Lung microvascular endothelial cell (primary cell): Measurements from ENCODE around the gene EFEMP1. TPM values are rescaled to one million over a fixed set of nuclear protein-coding genes. Genes with fewer than 3 reads are reported as not detected.

Source experiments
- DNase-seq, 2 donors: peaks; one replicate each; pipeline versions ENCODE4 v3.0.0 to v3.0.0-alpha.2; 2010; ENCODE audit warnings: low read depth in 2 of 2
- total RNA-seq: library from RNA; depleted of rRNA; stranded (reverse); fragments of >200 nt; gene quantifications from 2 replicates; pipeline ENCODE4 v1.2.1, GENCODE V29; 2014

Gene EFEMP1
- total RNA-seq, 1 donor from 2014 or later, result 9,992 TPM

GRCh38 chr2:55934337-55934736, 10.8 kb upstream of the EFEMP1 start:
- no peak for DNase-seq

GRCh38 chr2:55932843-55933242, 9.3 kb upstream of the EFEMP1 start:
- DNase-seq, result no peak

- DNase-seq, result no peak
Observed at GRCh38 chr2:55931281-55931680, 7.7 kb upstream of the EFEMP1 start.

- no peak for DNase-seq
Observed at GRCh38 chr2:55929476-55929875, 5.9 kb upstream of the EFEMP1 start.

GRCh38 chr2:55926974-55927373, 3.4 kb upstream of the EFEMP1 start:
- DNase-seq, result no peak

- DNase-seq, result no peak
Observed at GRCh38 chr2:55926246-55926645, 2.7 kb upstream of the EFEMP1 start.

GRCh38 chr2:55923982-55924321, 370 bp upstream of the EFEMP1 start:
- no peak for DNase-seq

- peak; percentile 77 to 79 for DNase-seq
Observed at GRCh38 chr2:55922291-55922907, 1.2 kb downstream of the EFEMP1 start.

GRCh38 chr2:55919574-55919973, 4.0 kb downstream of the EFEMP1 start:
- no peak for DNase-seq

GRCh38 chr2:55918856-55919255, 4.7 kb downstream of the EFEMP1 start:
- DNase-seq, result peak in 1 of 2 donors; percentile 33

- peak; percentile 53 to 72 for DNase-seq
Observed at GRCh38 chr2:55917713-55918390, 5.7 kb downstream of the EFEMP1 start.

GRCh38 chr2:55917117-55917516, 6.5 kb downstream of the EFEMP1 start:
- peak in 1 of 2 donors; percentile 71 for DNase-seq

- DNase-seq, result peak; percentile 53 to 82
Observed at GRCh38 chr2:55916473-55917049, 7.0 kb downstream of the EFEMP1 start.

- peak; percentile 23 to 48 for DNase-seq
Observed at GRCh38 chr2:55914786-55915185, 8.8 kb downstream of the EFEMP1 start.

GRCh38 chr2:55912926-55913325, 10.7 kb downstream of the EFEMP1 start:
- peak in 1 of 2 donors; percentile 44 for DNase-seq

GRCh38 chr2:55910077-55910476, 13.5 kb downstream of the EFEMP1 start:
- DNase-seq, result peak in 1 of 2 donors; percentile 11

- DNase-seq, result peak in 1 of 2 donors; percentile 15
Observed at GRCh38 chr2:55907686-55908085, 15.9 kb downstream of the EFEMP1 start.

GRCh38 chr2:55906993-55907392, 16.6 kb downstream of the EFEMP1 start:
- peak in 1 of 2 donors; percentile 33 for DNase-seq

- DNase-seq, result no peak
Observed at GRCh38 chr2:55903727-55904126, 19.9 kb downstream of the EFEMP1 start.

GRCh38 chr2:55902971-55903370, 20.6 kb downstream of the EFEMP1 start:
- DNase-seq, result no peak

- no peak for DNase-seq
Observed at GRCh38 chr2:55902429-55902828, 21.2 kb downstream of the EFEMP1 start.

GRCh38 chr2:55901941-55902340, 21.6 kb downstream of the EFEMP1 start:
- no peak for DNase-seq

GRCh38 chr2:55901322-55901721, 22.3 kb downstream of the EFEMP1 start:
- peak in 1 of 2 donors; percentile 61 for DNase-seq
